Right forelimb (tissue), 1 donor: ENCODE data around the gene TPRG1.

Experiments used
- DNase-seq: peaks from one replicate; pipeline ENCODE4 v3.0.0-alpha.2; 2018

Gene TPRG1

GRCh38 chr3:189286188-189286587 is 114.4 kb downstream of the TPRG1 start:
- DNase-seq, result no peak

- DNase-seq, result no peak
Observed at GRCh38 chr3:189286916-189287315, 115.1 kb downstream of the TPRG1 start.

GRCh38 chr3:189288348-189289235 is 116.8 kb downstream of the TPRG1 start:
- DNase-seq, result no peak

- DNase-seq, result no peak
Observed at GRCh38 chr3:189289251-189289650, 117.5 kb downstream of the TPRG1 start.

- no peak for DNase-seq
Observed at GRCh38 chr3:189292667-189293484, 121.1 kb downstream of the TPRG1 start.

GRCh38 chr3:189294649-189295048 is 122.9 kb downstream of the TPRG1 start:
- DNase-seq, result no peak

GRCh38 chr3:189295089-189295488 is 123.3 kb downstream of the TPRG1 start:
- no peak for DNase-seq

GRCh38 chr3:189297932-189298331 is 126.2 kb downstream of the TPRG1 start:
- no peak for DNase-seq

- no peak for DNase-seq
Observed at GRCh38 chr3:189298469-189299375, 127.0 kb downstream of the TPRG1 start.

- DNase-seq, result no peak
Observed at GRCh38 chr3:189300345-189300744, 128.6 kb downstream of the TPRG1 start.

- no peak for DNase-seq
Observed at GRCh38 chr3:189301479-189301878, 129.7 kb downstream of the TPRG1 start.

GRCh38 chr3:189303584-189303983 is 131.8 kb downstream of the TPRG1 start:
- no peak for DNase-seq

GRCh38 chr3:189304465-189305351 is 132.9 kb downstream of the TPRG1 start:
- DNase-seq, result no peak

- no peak for DNase-seq
Observed at GRCh38 chr3:189305412-189305811, 133.6 kb downstream of the TPRG1 start.

GRCh38 chr3:189307963-189308362 is 136.2 kb downstream of the TPRG1 start:
- no peak for DNase-seq

GRCh38 chr3:189308608-189309007 is 136.8 kb downstream of the TPRG1 start:
- no peak for DNase-seq

- DNase-seq, result no peak
Observed at GRCh38 chr3:189309400-189309975, 137.7 kb downstream of the TPRG1 start.

GRCh38 chr3:189311521-189311920 is 139.8 kb downstream of the TPRG1 start:
- no peak for DNase-seq

GRCh38 chr3:189312866-189313265 is 141.1 kb downstream of the TPRG1 start:
- no peak for DNase-seq

- DNase-seq, result no peak
Observed at GRCh38 chr3:189316296-189317019, 144.7 kb downstream of the TPRG1 start.

- DNase-seq, result no peak
Observed at GRCh38 chr3:189317911-189318310, 146.1 kb downstream of the TPRG1 start.
